GM12865 (cell line): Measurements from ENCODE around the gene ANO3.
"Not testable (repeated sequence)": the region's sequence is repeated elsewhere in the genome, so short reads cannot be mapped to it uniquely, and the experiment has no call there.

Experiments
- DNase-seq: peaks from one replicate; pipeline ENCODE4 v3.0.0; 2010; ENCODE audit warnings: low read depth
- H3K4me3 ChIP-seq: 2 replicates; pipeline ENCODE4 v1.5.1; 2011; ENCODE audit warnings: mild to moderate bottlenecking, low read depth, low read length, control low read depth
- TF ChIP-seq, protein P1 (sequence below): IDR thresholded peaks from 2 replicates; pipeline ENCODE4 v1.5.1; 2011; ENCODE audit warnings: low read length, control low read depth, low read depth, inconsistent platforms; ENCODE audit not compliant: insufficient read depth; ENCODE audit errors: missing control alignments

ANO3 gene

DNA sequence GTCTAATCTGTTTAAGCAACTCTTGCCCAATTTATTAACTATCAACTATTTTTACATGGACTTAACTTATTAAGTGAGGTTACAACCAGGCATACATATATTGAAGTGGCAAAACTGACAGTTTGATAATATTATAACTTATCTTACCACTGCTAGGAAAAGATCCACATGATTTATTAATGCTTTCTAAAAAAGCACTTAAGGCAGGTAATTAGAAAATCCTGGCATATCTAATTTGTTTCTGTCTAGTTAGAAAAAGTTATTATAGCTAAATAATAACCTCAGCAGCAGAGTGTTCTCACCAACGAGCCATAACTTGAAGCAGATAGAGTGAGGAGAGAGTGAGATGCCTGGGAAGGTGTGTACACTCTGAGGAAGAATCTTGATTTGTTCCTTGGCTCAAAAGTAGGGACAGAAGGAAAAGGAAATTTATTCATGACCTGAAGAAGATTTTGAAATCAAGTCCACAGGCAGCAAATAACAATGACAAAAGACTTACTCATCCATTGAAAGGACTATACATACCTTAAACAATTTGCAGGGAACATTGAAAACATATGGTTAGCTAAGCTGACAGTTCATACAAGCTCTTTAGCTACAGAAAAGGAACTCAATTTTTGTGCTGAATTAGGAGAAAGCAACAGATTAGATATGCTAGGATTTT is 247.2 kb downstream of the ANO3 start:
- TF ChIP-seq, protein P1, sequence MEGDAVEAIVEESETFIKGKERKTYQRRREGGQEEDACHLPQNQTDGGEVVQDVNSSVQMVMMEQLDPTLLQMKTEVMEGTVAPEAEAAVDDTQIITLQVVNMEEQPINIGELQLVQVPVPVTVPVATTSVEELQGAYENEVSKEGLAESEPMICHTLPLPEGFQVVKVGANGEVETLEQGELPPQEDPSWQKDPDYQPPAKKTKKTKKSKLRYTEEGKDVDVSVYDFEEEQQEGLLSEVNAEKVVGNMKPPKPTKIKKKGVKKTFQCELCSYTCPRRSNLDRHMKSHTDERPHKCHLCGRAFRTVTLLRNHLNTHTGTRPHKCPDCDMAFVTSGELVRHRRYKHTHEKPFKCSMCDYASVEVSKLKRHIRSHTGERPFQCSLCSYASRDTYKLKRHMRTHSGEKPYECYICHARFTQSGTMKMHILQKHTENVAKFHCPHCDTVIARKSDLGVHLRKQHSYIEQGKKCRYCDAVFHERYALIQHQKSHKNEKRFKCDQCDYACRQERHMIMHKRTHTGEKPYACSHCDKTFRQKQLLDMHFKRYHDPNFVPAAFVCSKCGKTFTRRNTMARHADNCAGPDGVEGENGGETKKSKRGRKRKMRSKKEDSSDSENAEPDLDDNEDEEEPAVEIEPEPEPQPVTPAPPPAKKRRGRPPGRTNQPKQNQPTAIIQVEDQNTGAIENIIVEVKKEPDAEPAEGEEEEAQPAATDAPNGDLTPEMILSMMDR: no peak
- no peak overlapping the region for H3K4me3 ChIP-seq
- no peak for DNase-seq

DNA sequence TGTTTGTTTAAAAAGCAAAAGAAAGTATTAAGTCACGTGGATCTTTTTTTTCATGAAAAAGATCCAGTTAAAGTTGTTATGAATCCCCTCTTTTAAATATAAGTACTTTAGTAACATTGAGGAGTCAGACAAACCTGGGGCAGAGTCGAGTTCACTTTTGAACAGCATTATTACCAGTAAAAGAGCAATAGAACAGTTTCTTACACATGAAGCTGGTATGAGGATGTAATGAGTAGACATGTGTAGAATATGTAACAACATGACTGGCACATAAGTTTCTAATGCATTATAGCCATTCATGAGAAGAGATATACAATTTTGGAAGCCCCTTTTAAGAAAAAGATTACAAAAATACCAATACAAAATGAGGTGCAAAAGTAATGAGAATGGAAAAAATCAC is 247.8 kb downstream of the ANO3 start:
- TF ChIP-seq, protein P1: no peak
- no peak overlapping the region for H3K4me3 ChIP-seq
- DNase-seq: no peak

DNA sequence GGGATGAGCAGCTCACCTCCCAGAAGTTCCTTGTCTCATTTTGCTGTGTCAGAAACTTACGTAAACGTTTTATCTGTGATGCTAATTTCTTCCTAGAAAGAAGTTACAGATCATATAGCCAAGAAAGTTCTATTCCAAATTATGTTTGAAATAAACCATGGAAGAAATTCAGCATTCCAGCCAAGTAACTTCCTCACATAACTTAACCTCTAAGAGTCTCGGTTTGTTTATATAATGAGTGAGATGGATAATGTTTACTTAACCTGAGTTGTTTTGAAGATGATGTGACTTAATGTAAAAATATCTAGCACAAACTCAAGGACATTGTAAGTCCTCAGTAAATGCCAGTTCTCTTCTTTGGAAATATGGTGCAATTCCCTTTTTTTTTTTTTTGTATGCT is 249.0 kb downstream of the ANO3 start:
- DNase-seq: no peak
- TF ChIP-seq, protein P1: no peak
- H3K4me3 ChIP-seq: no peak overlapping the region

DNA sequence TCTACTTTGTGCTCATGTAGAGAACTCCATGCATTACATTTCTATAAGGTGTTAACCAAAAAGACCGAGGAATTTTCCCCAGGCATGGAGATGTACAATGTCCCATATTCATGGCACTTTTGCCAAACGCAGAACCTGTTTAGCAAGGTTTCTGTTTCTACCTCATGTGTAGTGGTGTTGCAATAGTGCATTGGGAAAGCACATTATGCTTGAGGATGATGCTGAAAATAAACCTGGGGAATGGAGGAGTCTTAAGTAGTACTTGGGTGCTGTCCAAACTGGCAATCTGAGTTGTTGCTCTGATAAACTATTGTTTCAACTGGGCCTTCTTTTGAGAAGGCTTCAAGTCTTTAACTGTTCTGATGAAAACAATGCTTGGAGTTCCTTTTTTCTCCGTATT is 251.6 kb downstream of the ANO3 start:
- TF ChIP-seq, protein P1: no peak
- no peak for DNase-seq
- H3K4me3 ChIP-seq: no peak overlapping the region

DNA sequence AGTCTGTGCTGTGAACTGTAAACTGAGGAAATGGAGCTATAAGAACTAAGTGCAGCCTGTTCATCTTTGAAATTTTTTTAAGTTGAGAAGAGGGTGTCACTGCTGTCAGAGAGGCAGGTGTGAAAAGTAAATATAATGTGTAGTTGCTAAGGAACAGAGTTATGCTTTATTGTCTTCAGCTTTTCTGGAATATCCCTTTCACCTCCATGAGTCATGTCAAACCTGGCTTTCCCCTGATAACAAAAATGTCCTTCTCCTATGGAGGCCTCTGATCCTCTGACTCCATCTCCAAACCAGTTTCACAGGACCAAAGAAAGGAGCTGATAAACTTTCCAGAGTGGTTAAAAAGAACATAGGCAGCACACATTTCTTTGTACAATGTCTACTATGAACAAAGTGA is 252.9 kb downstream of the ANO3 start:
- peak; percentile 12 for DNase-seq
- TF ChIP-seq, protein P1: no peak
- H3K4me3 ChIP-seq: no peak overlapping the region

DNA sequence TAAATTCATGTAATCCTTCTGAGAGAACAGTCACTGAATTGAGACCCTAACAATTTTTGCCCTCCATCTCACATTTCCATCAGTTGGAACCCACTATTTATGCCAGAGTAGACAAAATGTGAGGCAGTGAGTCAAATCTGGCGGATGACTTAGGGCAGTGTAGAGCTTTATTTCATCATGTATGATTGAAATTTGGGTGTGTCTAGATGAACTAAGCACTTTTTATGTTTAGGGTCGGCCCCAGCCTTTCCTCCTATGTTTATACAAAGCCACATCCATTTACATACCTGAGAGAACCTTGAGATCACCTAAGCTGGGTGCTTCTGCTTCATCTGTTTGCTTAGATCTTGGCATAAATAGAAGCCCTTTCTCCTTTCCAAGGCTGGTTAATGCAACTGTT is 255.1 kb downstream of the ANO3 start:
- TF ChIP-seq, protein P1: no peak
- DNase-seq: no peak
- H3K4me3 ChIP-seq: no peak overlapping the region

DNA sequence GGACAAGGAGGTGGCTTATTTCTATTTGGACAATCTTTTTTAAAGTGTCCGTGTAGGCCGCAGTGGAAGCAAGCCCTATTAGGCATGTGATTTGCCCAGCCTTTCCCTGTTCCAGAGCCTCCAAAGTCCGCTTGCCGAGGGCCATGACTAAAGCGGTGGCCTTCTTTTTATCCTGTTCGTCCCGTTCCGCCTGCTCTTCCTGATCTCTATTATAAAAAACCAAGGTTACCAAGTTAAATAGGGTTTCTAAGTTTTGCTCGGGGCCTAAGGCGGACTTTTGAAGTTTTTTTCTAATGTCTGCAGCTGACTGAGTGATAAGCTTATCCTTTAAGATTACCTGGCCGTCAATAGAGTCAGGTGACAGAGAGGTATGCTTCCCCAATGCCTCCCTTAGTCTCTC is 261.8 kb downstream of the ANO3 start:
- no peak overlapping the region for H3K4me3 ChIP-seq
- DNase-seq: no peak
- TF ChIP-seq, protein P1: no peak

DNA sequence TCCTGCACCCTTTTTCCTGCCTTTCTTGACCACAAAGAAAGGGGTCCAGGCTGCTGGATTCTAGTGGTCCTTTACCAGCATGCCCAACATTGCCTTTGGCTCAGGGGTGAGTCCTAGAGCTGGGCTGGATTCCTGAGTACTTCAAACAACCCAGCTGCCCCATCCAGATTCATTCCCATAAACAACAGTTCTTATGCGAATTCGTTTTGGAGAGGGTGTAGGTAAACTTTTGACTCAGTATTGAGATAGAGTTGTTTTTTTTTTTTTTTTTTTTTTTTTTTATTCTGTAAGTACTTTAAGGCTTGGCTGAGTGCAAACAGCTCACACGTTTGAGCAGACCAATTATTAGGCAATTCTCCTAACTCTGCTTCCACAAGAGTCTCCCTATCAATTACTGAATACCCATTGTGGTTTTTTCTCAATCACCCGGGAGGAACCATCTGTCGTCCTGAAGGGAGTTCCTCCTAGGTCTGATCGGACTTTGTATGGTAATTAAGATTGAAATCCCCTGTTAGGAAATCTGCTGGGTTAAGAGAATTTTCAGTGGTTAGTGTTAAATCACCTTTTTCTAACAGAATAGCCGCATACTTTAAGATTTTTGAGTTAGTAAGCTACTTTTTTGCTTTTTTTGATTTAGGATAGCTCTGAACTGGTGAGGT is 263.4 kb downstream of the ANO3 start:
- not testable (repeated sequence) for H3K4me3 ChIP-seq, DNase-seq

DNA sequence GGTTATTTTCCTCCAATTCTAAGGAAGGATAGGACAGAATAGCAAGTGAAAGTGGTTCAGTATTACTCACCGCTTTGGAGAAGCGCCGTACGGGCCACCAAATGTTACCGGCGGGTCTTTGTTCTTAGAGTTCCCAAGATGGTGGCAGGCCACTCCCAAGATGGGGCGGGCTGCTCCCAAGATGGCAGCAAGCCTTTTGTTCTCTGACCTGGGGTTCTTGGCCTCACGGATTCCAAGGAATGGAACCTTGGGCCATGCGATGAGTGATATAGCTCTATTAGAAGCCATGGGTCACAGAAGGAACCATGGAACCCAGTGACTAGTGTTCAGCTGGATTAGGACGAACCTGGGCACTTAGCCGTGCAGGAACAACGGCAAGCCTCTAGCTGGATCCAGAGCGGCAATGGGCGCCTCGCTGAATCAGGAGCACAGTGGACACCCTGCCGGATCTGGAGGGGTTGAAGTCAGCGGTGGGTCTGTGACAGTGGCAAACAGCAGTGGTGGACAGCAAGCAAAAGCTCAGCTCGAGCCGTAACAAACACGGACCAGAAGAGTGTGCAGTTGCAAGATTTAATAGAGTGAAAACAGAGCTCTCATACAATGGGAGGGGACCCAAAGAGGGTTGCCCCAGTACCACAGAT is 265.2 kb downstream of the ANO3 start:
- H3K4me3 ChIP-seq, DNase-seq: not testable (repeated sequence)
